CD4-positive, alpha-beta memory T cell (primary cell): ENCODE data around the gene GALNTL6. TPM values are rescaled to one million over a fixed set of nuclear protein-coding genes. Genes with fewer than 3 reads are reported as not detected.
"Not testable (repeated sequence)": the region's sequence is repeated elsewhere in the genome, so short reads cannot be mapped to it uniquely, and the experiment has no call there.

Experiments used
- CTCF ChIA-PET: fragments of 350-600 bp; sonication (Branson Sonifier 250); formaldehyde crosslinking; loops from one replicate; lab custom pipeline; 2021; ENCODE audit warnings: inconsistent platforms; ENCODE audit not compliant: partially characterized antibody; lab: Charles Lee
- POLR2A ChIA-PET: fragments of 350-600 bp; sonication (Branson Sonifier 250); formaldehyde crosslinking; loops from one replicate; lab custom pipeline; 2021; ENCODE audit not compliant: partially characterized antibody; lab: Charles Lee
- DNase-seq, 5 donors: peaks; one replicate each; pipeline versions ENCODE4 v3.0.0 to v3.0.0-alpha.2; 2020 to 2022; ENCODE audit warnings: mixed read lengths in 1 of 5
- H3K27ac ChIP-seq: one replicate; pipeline ENCODE4 v1.7.0; 2013; ENCODE audit warnings: low read depth, low read length
- H3K27me3 ChIP-seq: 2 replicates; pipeline ENCODE4 v1.7.0; 2013; ENCODE audit warnings: mild to moderate bottlenecking, low read length, moderate library complexity; ENCODE audit not compliant: insufficient read depth
- H3K36me3 ChIP-seq: 2 replicates; pipeline ENCODE4 v1.7.0; 2013; ENCODE audit warnings: mild to moderate bottlenecking, low read length, moderate library complexity; ENCODE audit not compliant: insufficient read depth
- H3K4me1 ChIP-seq: 2 replicates; pipeline ENCODE4 v1.7.0; 2013; ENCODE audit warnings: mild to moderate bottlenecking, low read length, moderate library complexity; ENCODE audit not compliant: insufficient read depth
- H3K4me3 ChIP-seq, 2 donors: one replicate each; pipeline ENCODE4 v1.7.0; 2013; ENCODE audit warnings: low read length in 2 of 2, mild to moderate bottlenecking in 1 of 2
- H3K9me3 ChIP-seq, 2 donors: one replicate each; pipeline ENCODE4 v1.7.0; 2013; ENCODE audit warnings: low read length in 2 of 2, control low read depth in 1 of 2; ENCODE audit not compliant: control insufficient read depth in 1 of 2
- H3K27ac Mint-ChIP-seq, 7 donors: one replicate each; pipeline ENCODE4 v1.8.0; 2020 to 2021; ENCODE audit warnings: mixed read lengths in 7 of 7, mild to moderate bottlenecking in 6 of 7, inconsistent platforms in 3 of 7, moderate library complexity in 3 of 7
- H3K27me3 Mint-ChIP-seq, 2 donors: one replicate each; pipeline ENCODE4 v1.8.0; 2020 to 2021; ENCODE audit warnings: mixed read lengths in 2 of 2
- H3K36me3 Mint-ChIP-seq, 2 donors: one replicate each; pipeline ENCODE4 v1.8.0; 2020 to 2021; ENCODE audit warnings: mixed read lengths in 2 of 2, inconsistent platforms in 1 of 2, mild to moderate bottlenecking in 1 of 2
- H3K4me1 Mint-ChIP-seq, 4 donors: one replicate each; pipeline ENCODE4 v1.8.0; 2020 to 2021; ENCODE audit warnings: mixed read lengths in 4 of 4, mild to moderate bottlenecking in 1 of 4
- H3K4me3 Mint-ChIP-seq, 8 donors: one replicate each; pipeline ENCODE4 v1.8.0; 2020 to 2021; ENCODE audit warnings: mixed read lengths in 8 of 8, mild to moderate bottlenecking in 7 of 8, moderate library complexity in 6 of 8, inconsistent platforms in 3 of 8
- H3K9me3 Mint-ChIP-seq, 8 donors: one replicate each; pipeline ENCODE4 v1.8.0; 2020 to 2021; ENCODE audit warnings: mixed read lengths in 8 of 8, mild to moderate bottlenecking in 5 of 8, inconsistent platforms in 3 of 8, moderate library complexity in 1 of 8
- intact Hi-C: fragments of 100-400 bp; cut with micrococcal nuclease; formaldehyde crosslinking; loops from one replicate; pipeline ENCODE4 v1.15.1; 2023
- polyA plus RNA-seq, 2 donors: library from polyadenylated mRNA; unstranded; fragments of 300-500 nt; fragmentation: Illumina TruSeq; gene quantifications; one replicate each; pipeline ENCODE4 v1.2.3, GENCODE V29; 2021
- total RNA-seq, 2 experiments: library from RNA; stranded (reverse); gene quantifications; one replicate each; pipeline ENCODE4 v1.2.3, GENCODE V29; 2021

Gene GALNTL6
- total and polyA plus RNA-seq, 4 experiments from 2014 or later = not detected

DNA sequence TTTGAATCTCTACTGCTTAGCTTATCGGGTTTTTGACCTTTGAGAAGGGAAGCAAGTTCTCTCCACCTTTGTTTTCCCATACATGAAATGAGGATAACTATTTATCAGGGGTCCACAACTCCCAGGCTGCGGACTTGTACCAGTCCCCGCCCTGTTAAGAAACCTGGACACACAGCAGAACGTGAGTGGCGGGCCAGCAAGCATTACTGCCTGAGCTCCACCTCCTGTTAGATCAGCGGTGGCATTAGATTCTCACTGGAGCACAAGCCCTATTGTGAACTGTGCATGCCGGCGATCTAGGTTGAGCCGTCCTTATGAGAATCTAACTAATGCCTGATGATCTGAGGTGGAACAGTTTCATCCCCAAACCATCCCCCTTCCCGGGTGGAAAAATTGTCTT is 579.5 kb downstream of the GALNTL6 start:
- Mint-ChIP-seq H3K27me3 (no peaks in the 10 kb centered on the region), H3K4me1 (no peaks in the 10 kb centered on the region), H3K27ac (no peak overlapping the region), H3K36me3 (no peaks in the 10 kb centered on the region), H3K9me3 (peaks cover 0 to 1% (median 0%) of the 10 kb centered on the region in 8 donors), H3K4me3 (no peak overlapping the region)
- Histone ChIP-seq H3K4me1 (no peaks in the 10 kb centered on the region), H3K27me3 (no peaks in the 10 kb centered on the region), H3K36me3 (no peaks in the 10 kb centered on the region), H3K9me3 (no peaks in the 10 kb centered on the region), H3K27ac (no peak overlapping the region), H3K4me3 (no peak overlapping the region)
- DNase-seq = no peak
- intact Hi-C loops = no loop called here
- CTCF ChIA-PET = no interaction called here
- POLR2A ChIA-PET = no interaction called here

DNA sequence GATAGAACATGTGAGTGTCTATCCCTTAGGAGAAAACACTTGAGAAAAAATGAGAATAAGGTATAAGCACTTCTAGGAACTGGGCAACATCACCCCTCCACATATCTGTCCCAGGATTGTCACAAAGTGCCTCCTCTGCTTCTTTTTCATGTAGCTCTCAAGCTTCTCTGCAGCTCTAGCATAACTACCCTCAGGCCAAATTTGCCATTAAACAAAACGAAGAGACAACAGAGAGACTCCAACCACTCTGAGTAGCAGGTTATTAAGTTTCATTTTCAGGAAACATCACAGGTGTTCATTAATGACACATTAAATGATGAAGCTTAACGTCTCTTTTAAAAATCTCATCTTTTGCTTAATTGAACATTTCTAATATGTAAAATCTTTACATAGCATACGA is 580.0 kb downstream of the GALNTL6 start:
- H3K36me3 Mint-ChIP-seq = no peaks in the 10 kb centered on the region
- DNase-seq = no peak

DNA sequence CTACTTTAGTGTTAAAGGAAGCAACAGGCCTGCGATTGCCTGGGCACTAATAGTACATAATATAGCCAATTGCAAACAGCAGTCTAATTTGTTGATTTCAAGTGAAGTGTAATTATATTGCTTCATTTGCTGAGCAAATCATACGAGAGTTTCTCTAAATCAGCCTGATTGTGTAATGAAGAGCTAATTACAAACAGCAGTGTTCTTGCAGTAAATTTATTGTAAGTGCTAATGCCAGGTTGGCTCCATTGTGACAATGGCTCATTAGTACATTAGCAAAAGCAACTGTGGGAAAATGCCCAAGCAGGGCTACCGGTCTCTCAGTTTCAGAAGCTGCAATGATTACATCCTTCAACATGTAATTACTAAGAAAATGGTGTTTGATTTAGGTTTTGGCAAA is 591.5 kb downstream of the GALNTL6 start:
- Histone ChIP-seq H3K27ac (no peak overlapping the region), H3K4me3 (no peak overlapping the region), H3K4me1 (no peaks in the 10 kb centered on the region), H3K9me3 (no peaks in the 10 kb centered on the region), H3K27me3 (no peaks in the 10 kb centered on the region), H3K36me3 (no peaks in the 10 kb centered on the region)
- H3K4me1 Mint-ChIP-seq = no peaks in the 10 kb centered on the region
- ChIA-PET CTCF (no interaction called here), POLR2A (no interaction called here)
- H3K4me3 Mint-ChIP-seq = no peak overlapping the region
- H3K36me3 Mint-ChIP-seq = no peaks in the 10 kb centered on the region
- peaks cover 0 to 5% (median 0%) of the 10 kb centered on the region in 8 donors for H3K9me3 Mint-ChIP-seq
- no peaks in the 10 kb centered on the region for H3K27me3 Mint-ChIP-seq
- no peak overlapping the region for H3K27ac Mint-ChIP-seq
- intact Hi-C loops = no loop called here
- DNase-seq = no peak

More for the DNA sequence above, 580.0 kb downstream of the GALNTL6 start:
- POLR2A ChIA-PET = no interaction called here
- Histone ChIP-seq H3K4me1 (no peaks in the 10 kb centered on the region), H3K9me3 (no peaks in the 10 kb centered on the region), H3K36me3 (no peaks in the 10 kb centered on the region), H3K27me3 (no peaks in the 10 kb centered on the region), H3K27ac (no peak overlapping the region), H3K4me3 (no peak overlapping the region)
- Mint-ChIP-seq H3K4me1 (no peaks in the 10 kb centered on the region), H3K27ac (no peak overlapping the region), H3K27me3 (no peaks in the 10 kb centered on the region), H3K4me3 (no peak overlapping the region), H3K9me3 (peaks cover 0 to 3% (median 0%) of the 10 kb centered on the region in 8 donors)
- CTCF ChIA-PET = no interaction called here
- intact Hi-C loops = no loop called here

DNA sequence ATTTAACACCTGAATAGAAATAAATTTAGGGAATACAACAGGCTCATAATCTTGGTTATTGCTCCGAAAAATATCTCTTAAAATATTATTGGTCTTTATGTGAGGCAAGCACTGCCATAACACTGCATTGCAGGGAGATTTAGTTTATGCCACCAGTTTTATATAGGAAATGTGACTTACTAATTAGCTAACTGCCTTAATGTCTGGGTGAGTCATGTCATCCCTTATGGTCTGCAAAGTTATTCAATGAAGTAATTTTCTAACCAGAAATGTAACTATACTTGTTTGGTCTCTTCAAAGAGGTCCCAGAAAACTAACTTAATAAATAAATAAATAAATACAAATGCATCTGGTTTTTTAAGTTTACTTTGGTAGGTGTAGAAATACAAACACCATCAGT is 597.2 kb downstream of the GALNTL6 start:
- H3K36me3 ChIP-seq = no peaks in the 10 kb centered on the region
- no peak overlapping the region for H3K27ac ChIP-seq
- POLR2A ChIA-PET = no interaction called here
- no peak overlapping the region for H3K4me3 ChIP-seq
- CTCF ChIA-PET = no interaction called here
- H3K27me3 ChIP-seq = no peaks in the 10 kb centered on the region
- Mint-ChIP-seq H3K4me3 (no peak overlapping the region), H3K27me3 (no peaks in the 10 kb centered on the region), H3K4me1 (no peaks in the 10 kb centered on the region), H3K9me3 (peaks cover 0 to 5% (median 0%) of the 10 kb centered on the region in 8 donors), H3K27ac (no peak overlapping the region), H3K36me3 (no peaks in the 10 kb centered on the region)
- intact Hi-C loops = no loop called here
- no peaks in the 10 kb centered on the region for H3K9me3 ChIP-seq
- H3K4me1 ChIP-seq = no peaks in the 10 kb centered on the region
- no peak for DNase-seq

DNA sequence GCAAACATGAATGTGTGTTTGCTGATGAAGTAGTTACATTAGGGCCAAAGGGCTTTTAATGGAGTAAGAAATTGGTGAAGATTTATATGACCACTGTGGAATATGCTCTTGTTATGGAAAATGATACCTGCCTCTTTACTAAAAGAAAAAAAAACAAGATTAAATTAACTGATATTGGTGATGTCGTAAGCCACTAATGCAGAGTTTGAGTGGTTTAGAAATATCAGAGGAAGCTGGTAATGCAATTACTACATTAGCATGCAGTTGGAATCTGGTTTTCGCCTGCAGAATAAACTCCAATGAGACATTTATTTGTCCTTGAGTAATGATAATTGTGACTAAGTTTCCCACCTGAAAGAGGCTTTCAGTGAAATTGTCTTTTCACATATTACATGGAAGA is 597.9 kb downstream of the GALNTL6 start:
- H3K27me3 Mint-ChIP-seq = no peaks in the 10 kb centered on the region
- H3K4me1 Mint-ChIP-seq = no peaks in the 10 kb centered on the region
- Histone ChIP-seq H3K27me3 (no peaks in the 10 kb centered on the region), H3K9me3 (no peaks in the 10 kb centered on the region), H3K36me3 (no peaks in the 10 kb centered on the region), H3K4me3 (no peak overlapping the region), H3K4me1 (no peaks in the 10 kb centered on the region), H3K27ac (no peak overlapping the region)
- CTCF ChIA-PET = no interaction called here
- peak overlapping the region in 1 of 8 donors; percentile 10 for H3K4me3 Mint-ChIP-seq
- intact Hi-C loops = no loop called here
- peaks cover 0 to 5% (median 2%) of the 10 kb centered on the region in 8 donors for H3K9me3 Mint-ChIP-seq
- POLR2A ChIA-PET = no interaction called here
- no peak overlapping the region for H3K27ac Mint-ChIP-seq
- no peak for DNase-seq
- no peaks in the 10 kb centered on the region for H3K36me3 Mint-ChIP-seq

DNA sequence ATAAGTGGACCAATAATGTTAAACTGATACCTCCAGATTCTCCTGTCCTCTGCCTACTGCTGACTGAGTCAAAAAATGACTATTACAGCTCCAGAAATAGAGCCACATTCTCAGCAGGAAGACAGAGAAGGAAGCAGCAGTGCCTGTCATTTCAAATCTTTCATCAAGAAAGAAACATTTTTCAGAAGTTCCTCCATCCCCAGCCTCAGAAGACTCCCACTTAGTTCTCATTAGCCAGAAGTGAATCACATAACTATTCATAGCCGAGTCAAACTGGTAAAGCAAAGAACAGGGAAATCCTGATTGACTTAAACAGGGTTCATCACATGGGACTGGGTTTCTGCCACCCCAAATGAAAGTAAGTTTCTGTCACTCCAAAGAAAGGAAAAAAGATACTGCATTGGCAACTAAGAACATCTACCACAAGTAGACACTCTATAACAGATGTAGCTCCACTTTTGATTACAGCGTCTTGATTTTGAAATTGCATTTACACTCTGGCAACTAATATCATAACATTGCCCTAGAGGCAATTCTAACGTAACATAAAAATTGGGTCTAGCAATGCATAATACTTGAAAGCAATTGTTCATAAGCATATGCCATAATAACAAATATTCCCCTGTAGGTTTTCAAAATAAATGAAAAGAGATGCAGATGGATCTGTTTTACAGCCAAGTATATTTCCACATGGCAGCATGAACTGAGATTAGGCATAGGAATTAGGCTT is 599.8 kb downstream of the GALNTL6 start:
- Mint-ChIP-seq H3K9me3 (peaks cover 0 to 5% (median 2%) of the 10 kb centered on the region in 8 donors), H3K27me3 (no peaks in the 10 kb centered on the region), H3K4me3 (no peak overlapping the region), H3K27ac (no peak overlapping the region), H3K36me3 (no peaks in the 10 kb centered on the region), H3K4me1 (no peaks in the 10 kb centered on the region)
- Histone ChIP-seq H3K4me3 (no peak overlapping the region), H3K27me3 (no peaks in the 10 kb centered on the region), H3K27ac (no peak overlapping the region), H3K36me3 (no peaks in the 10 kb centered on the region), H3K4me1 (no peaks in the 10 kb centered on the region), H3K9me3 (no peaks in the 10 kb centered on the region)
- POLR2A ChIA-PET = no interaction called here
- CTCF ChIA-PET = no interaction called here
- intact Hi-C loops = no loop called here
- DNase-seq = no peak

DNA sequence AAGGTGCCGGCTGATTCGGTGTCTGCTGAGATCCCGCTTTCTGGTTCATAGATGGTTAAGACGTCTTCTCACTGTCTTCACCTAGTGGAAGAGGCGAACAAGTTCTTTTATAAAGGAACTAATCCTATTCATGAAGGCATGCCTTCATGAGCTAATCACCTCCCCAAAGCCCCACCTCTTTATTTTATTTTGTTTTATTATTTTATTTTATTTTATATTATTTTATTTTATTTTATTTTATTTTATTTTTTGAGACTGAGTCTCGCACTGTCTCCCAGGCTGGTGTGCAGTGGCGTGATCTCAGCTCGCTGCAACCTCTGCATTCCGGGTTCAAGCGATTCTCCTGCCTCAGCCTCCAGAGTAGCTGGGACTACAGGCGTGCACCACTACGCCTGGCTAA is 615.8 kb downstream of the GALNTL6 start:
- H3K4me1 Mint-ChIP-seq, H3K27ac Mint-ChIP-seq, intact Hi-C loops, H3K36me3 ChIP-seq, DNase-seq, H3K4me1 ChIP-seq, POLR2A ChIA-PET, H3K27me3 Mint-ChIP-seq, H3K4me3 Mint-ChIP-seq, H3K27ac ChIP-seq, H3K27me3 ChIP-seq, H3K4me3 ChIP-seq, CTCF ChIA-PET, H3K36me3 Mint-ChIP-seq, H3K9me3 ChIP-seq: not testable (repeated sequence)
- peaks cover 0 to 12% (median 5%) of the 10 kb centered on the region in 8 donors for H3K9me3 Mint-ChIP-seq
